Measurements from ENCODE around the gene PSMG2.

DNA sequence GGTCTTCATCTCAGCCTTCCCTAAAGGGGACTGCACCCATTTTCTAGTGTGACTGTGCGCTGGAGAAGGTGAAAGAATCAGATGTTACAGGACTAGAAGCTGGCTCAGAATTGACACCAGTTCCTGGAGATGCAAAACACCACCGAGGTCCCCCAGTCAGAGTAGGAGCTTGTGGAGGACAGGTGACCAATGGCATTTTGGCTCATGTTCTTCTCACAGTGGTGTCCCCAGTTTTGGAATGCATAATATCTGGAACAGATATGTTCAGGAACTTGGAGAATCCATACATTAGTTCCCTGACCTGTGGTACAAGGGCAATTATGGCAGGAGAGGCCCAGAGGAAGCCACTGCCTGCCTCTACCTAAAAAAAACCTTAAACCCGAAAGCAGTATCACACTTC, 66.3 kb downstream of the PSMG2 start:
- TF ChIP-seq CTCF (IDR thresholded peaks at IDR 0.05) (no peak), POLR2AphosphoS5 (IDR thresholded peaks at IDR 0.05) (no peak), POLR2A (IDR thresholded peaks at IDR 0.05) (no peak), EP300 (IDR thresholded peaks at IDR 0.05) (no peak)
